ENCODE data around the gene PTPRN2.

- TF ChIP-seq CTCF (IDR thresholded peaks at IDR 0.05) (no peak), ZFX (IDR thresholded peaks at IDR 0.05; ENCODE audit: borderline replicate concordance) (no peak)
Observed at GRCh38 chr7:158468181-158468580, 119.4 kb downstream of the PTPRN2 start.
